Measurements from ENCODE around the gene C10orf105. TPM values are rescaled to one million over a fixed set of nuclear protein-coding genes. Genes with fewer than 3 reads are reported as not detected.

The C10orf105 gene
- total RNA-seq, 2 donors from 2014 or later: 0.13 to 0.33 TPM

DNA sequence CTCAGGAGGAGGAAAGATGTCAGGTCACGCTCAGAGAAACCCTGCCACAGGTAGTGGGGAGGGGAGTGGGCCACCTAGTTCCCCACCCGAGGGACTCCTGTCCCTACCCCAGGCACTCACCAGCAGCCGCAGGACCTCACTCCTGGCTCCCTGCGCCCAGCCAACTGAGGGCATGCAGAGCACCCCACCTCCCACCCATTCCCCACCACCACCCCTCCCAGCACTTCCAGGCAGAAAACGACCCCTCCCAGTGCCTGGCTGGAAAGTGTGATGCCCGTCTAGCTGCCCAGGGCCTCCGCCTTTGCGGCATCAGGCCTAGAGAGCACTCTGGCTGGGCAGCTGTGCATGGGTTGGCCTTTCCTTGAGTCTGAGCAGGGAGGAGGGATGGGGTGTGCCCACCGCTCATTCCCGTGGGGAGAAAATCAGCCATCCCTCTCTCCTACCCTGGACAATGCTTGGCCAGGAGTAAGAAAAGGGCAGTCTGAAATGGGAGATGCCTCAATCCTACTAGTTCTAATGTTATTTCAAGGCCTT, 1.3 kb downstream of the C10orf105 start:
- H3K4me1 Mint-ChIP-seq: peaks cover 5% of the 10 kb centered on the region
- Histone ChIP-seq H3K4me3 (ENCODE audit: low read length) (no peak overlapping the region), H3K9ac (ENCODE audit: extremely low read depth, low read length, poor library complexity, severe bottlenecking) (no peak overlapping the region), H3K36me3 (ENCODE audit: control insufficient read depth, insufficient read depth, low read length) (no peaks in the 10 kb centered on the region), H3K4me1 (ENCODE audit: control insufficient read depth, insufficient read depth, low read length) (no peaks in the 10 kb centered on the region), H3K27ac (ENCODE audit: low read depth, low read length) (no peak overlapping the region), H3K9me3 (ENCODE audit: control insufficient read depth, low read length) (no peaks in the 10 kb centered on the region), H3K27me3 (ENCODE audit: control insufficient read depth, insufficient read depth, low read length, poor library complexity, severe bottlenecking) (peaks cover 3% of the 10 kb centered on the region)
- H3K9me3 Mint-ChIP-seq: peaks cover 2% of the 10 kb centered on the region
- peaks cover 11% of the 10 kb centered on the region for H3K27me3 Mint-ChIP-seq (ENCODE audit: insufficient read depth)
- DNase-seq: no peak
- H3K27ac Mint-ChIP-seq: no peak overlapping the region
- no peaks in the 10 kb centered on the region for H3K36me3 Mint-ChIP-seq (ENCODE audit: low read depth)
- TF ChIP-seq, protein P1, sequence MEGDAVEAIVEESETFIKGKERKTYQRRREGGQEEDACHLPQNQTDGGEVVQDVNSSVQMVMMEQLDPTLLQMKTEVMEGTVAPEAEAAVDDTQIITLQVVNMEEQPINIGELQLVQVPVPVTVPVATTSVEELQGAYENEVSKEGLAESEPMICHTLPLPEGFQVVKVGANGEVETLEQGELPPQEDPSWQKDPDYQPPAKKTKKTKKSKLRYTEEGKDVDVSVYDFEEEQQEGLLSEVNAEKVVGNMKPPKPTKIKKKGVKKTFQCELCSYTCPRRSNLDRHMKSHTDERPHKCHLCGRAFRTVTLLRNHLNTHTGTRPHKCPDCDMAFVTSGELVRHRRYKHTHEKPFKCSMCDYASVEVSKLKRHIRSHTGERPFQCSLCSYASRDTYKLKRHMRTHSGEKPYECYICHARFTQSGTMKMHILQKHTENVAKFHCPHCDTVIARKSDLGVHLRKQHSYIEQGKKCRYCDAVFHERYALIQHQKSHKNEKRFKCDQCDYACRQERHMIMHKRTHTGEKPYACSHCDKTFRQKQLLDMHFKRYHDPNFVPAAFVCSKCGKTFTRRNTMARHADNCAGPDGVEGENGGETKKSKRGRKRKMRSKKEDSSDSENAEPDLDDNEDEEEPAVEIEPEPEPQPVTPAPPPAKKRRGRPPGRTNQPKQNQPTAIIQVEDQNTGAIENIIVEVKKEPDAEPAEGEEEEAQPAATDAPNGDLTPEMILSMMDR (conservative IDR thresholded peaks at IDR 0.05): no peak
- 92 to 93% methylated on average over 4 to 10 of the region's 10 CpGs for WGBS, 2 experiments (ENCODE audit: insufficient coverage in 1 of 2, insufficient read length in 1 of 2)
- no peak overlapping the region for H3K4me3 Mint-ChIP-seq

DNA sequence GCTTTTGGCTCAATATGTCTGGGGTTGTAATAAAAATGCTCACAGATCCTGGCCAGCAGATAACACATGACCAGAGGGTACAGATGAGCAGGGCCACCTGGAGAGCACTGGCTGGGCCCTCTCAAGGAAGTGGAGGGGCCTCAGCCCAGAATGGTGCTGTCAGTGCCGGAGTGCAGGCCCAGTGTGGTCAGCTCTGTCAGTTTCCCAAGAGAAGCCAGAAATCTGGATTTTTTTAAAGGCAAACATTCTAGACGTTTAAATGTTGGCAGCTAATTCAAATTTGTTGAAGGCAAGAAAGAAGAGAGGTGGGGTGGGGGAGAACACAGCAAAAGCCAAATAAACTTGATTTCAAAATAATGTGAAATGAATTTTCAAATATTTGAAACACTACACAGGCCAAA, 2.0 kb downstream of the C10orf105 start:
- H3K27me3 Mint-ChIP-seq (ENCODE audit: insufficient read depth): peaks cover 9% of the 10 kb centered on the region
- Histone ChIP-seq H3K4me1 (ENCODE audit: control insufficient read depth, insufficient read depth, low read length) (no peaks in the 10 kb centered on the region), H3K9ac (ENCODE audit: extremely low read depth, low read length, poor library complexity, severe bottlenecking) (no peak overlapping the region), H3K4me3 (ENCODE audit: low read length) (no peak overlapping the region), H3K27me3 (ENCODE audit: control insufficient read depth, insufficient read depth, low read length, poor library complexity, severe bottlenecking) (peaks cover 3% of the 10 kb centered on the region), H3K36me3 (ENCODE audit: control insufficient read depth, insufficient read depth, low read length) (no peaks in the 10 kb centered on the region), H3K27ac (ENCODE audit: low read depth, low read length) (no peak overlapping the region), H3K9me3 (ENCODE audit: control insufficient read depth, low read length) (no peaks in the 10 kb centered on the region)
- TF ChIP-seq, protein P1 (conservative IDR thresholded peaks at IDR 0.05): no peak
- 87% methylated on average over 2 of the region's 2 CpGs for WGBS, 2 experiments (ENCODE audit: insufficient coverage in 1 of 2, insufficient read length in 1 of 2)
- H3K4me3 Mint-ChIP-seq: no peak overlapping the region
- H3K27ac Mint-ChIP-seq: no peak overlapping the region
- H3K9me3 Mint-ChIP-seq: peaks cover under 1% of the 10 kb centered on the region
- DNase-seq: no peak
- H3K36me3 Mint-ChIP-seq (ENCODE audit: low read depth): no peaks in the 10 kb centered on the region
- H3K4me1 Mint-ChIP-seq: peaks cover 5% of the 10 kb centered on the region

DNA sequence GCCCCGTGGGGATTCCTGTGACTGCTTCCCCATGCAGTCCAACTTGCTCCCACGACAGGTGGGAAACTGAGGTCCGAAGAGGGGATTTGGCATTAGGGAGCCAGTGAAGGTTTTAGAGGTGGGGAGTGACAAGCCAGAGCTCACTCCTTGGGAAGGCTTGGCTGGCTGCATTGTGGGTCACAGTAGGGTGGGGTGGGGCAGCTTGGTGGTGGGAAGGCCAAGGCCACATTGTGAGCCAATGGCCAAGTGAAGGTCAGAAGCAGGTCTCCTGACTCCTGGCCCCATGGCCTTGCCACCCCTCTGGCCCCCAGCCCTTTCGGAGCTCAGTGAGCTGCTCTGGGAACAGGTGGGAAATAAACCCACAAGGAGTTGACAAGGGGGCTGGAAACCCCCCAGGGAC, 2.5 kb downstream of the C10orf105 start:
- Histone ChIP-seq H3K27me3 (ENCODE audit: control insufficient read depth, insufficient read depth, low read length, poor library complexity, severe bottlenecking) (peaks cover 3% of the 10 kb centered on the region), H3K9ac (ENCODE audit: extremely low read depth, low read length, poor library complexity, severe bottlenecking) (no peak overlapping the region)

More for the DNA sequence above, 2.5 kb downstream of the C10orf105 start:
- H3K9me3 ChIP-seq (ENCODE audit: control insufficient read depth, low read length): no peaks in the 10 kb centered on the region
- no peak overlapping the region for H3K4me3 ChIP-seq (ENCODE audit: low read length)
- peaks cover 9% of the 10 kb centered on the region for H3K27me3 Mint-ChIP-seq (ENCODE audit: insufficient read depth)
- no peak overlapping the region for H3K27ac Mint-ChIP-seq
- no peak overlapping the region for H3K27ac ChIP-seq (ENCODE audit: low read depth, low read length)
- TF ChIP-seq, protein P1 (conservative IDR thresholded peaks at IDR 0.05): no peak
- H3K4me1 Mint-ChIP-seq: peaks cover 5% of the 10 kb centered on the region
- no peaks in the 10 kb centered on the region for H3K4me1 ChIP-seq (ENCODE audit: control insufficient read depth, insufficient read depth, low read length)
- H3K36me3 ChIP-seq (ENCODE audit: control insufficient read depth, insufficient read depth, low read length): no peaks in the 10 kb centered on the region
- no peak for DNase-seq
- H3K9me3 Mint-ChIP-seq: no peaks in the 10 kb centered on the region
- no peaks in the 10 kb centered on the region for H3K36me3 Mint-ChIP-seq (ENCODE audit: low read depth)
- 84 to 100% methylated on average over 2 to 4 of the region's 4 CpGs for WGBS, 2 experiments (ENCODE audit: insufficient coverage in 1 of 2, insufficient read length in 1 of 2)
- no peak overlapping the region for H3K4me3 Mint-ChIP-seq
